Right renal cortex interstitium (tissue), 3 donors: ENCODE data around the gene DEPDC7. TPM values are rescaled to one million over a fixed set of nuclear protein-coding genes. Genes with fewer than 3 reads are reported as not detected.
"Not testable (repeated sequence)": the region's sequence is repeated elsewhere in the genome, so short reads cannot be mapped to it uniquely, and the experiment has no call there.

Source experiments
- DNase-seq, 3 donors: peaks; one replicate each; pipeline ENCODE4 v3.0.0-alpha.2; 2013; ENCODE audit warnings: low read depth in 3 of 3, low spot score in 2 of 3
- polyA plus RNA-seq, 3 donors: library from polyadenylated mRNA; unstranded; fragments of 120-200 nt; gene quantifications; one replicate each; pipeline ENCODE4 v1.2.1, GENCODE V29; 2013; ENCODE audit not compliant: insufficient read length in 3 of 3

Gene DEPDC7
- polyA plus RNA-seq = 1 to 10 TPM; 6.7 to 8.5 (median 7.4) TPM

- DNase-seq = peak in 2 of 3 donors; percentile 74 to 80
Observed at GRCh38 chr11:33015621-33016551, at the start of gene DEPDC7. TSS of gene DEPDC7 (plus strand) at chr11:33015878. CDS start at chr11:33015956, 78 bp downstream.

- no peak for DNase-seq
Observed at GRCh38 chr11:32968541-32968940, 47.1 kb upstream of the DEPDC7 start.

DNA sequence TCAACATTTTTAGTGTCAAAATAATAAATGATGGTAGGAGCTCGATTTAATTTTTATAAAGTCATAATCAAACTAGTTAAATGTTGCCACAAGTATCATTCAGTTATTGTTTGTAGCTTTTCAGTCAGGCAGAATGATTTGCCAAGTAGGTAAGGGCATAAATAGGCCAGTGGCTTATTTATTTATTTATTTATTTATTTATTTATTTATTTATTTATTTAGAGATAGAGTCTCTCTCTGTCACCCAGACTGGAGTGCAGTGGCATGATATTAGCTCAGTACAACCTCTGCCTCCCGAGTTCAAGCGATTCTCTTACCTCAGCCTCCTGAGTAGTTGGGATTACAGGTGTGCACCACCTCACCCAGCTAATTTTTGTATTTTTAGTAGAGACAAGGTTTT is 43.4 kb upstream of the DEPDC7 start:
- DNase-seq = not testable (repeated sequence)

DNA sequence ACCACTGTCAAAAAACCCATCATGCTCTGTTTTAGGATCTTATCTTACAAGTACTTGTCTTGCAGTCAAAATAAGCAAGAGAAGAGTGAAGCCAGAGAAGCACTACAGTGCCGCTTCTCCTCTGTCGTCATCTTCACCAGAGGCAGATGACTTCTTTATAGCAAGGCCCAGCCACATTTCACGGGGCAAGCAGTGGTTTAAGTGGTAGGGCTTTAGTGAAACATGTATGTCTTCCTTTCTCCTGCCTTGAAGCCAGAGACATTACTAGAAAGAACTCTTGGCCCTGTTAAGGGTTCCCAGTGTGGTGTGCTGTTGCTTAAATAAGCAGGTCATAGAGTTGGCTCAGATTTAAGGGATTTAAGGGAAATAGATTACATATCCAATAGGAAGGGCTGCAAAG is 42.9 kb upstream of the DEPDC7 start:
- DNase-seq = no peak

DNA sequence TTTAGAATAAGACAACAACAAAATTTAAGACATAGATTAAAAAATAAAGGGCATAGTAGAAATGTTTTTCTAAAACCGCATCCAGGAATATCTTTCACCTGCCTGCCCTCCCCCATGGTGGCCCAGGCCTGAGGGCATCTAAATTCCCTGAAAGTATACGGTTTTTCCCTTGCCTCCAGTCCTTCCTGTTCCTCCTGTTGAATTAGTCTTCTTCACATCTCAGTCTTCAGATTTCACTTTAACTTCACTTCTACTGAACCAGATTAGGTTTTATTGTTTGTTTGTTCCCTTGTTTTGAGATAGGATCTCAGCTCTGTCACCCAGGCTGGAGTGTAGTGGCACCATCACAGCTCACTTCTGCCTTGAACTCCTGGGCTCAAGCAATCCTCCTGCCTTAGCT is 33.1 kb upstream of the DEPDC7 start:
- DNase-seq = no peak

- no peak for DNase-seq
Observed at GRCh38 chr11:32983506-32983905, 32.2 kb upstream of the DEPDC7 start.

GRCh38 chr11:32985600-32985999 is 30.1 kb upstream of the DEPDC7 start:
- DNase-seq = no peak

DNA sequence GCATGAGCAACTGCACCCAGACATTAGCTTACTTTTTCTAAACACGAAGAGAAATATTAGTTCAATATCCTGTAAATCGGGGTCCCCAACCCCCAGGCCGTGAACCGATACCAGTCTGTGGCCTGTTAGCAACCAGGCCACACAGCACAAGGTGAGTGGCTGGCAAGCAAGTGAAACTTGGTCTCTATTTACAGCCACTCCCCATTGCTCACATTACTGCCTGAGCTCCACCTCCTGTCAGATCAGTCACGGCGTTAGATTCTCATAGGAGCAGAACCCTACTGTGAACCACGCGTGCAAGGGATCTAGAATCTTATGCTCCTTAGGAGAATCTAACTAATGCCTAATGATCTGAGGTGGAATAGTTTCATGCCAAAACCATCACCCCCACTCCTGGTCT is 27.8 kb upstream of the DEPDC7 start:
- no peak for DNase-seq

- no peak for DNase-seq
Observed at GRCh38 chr11:32990481-32990880, 25.2 kb upstream of the DEPDC7 start.

- DNase-seq = no peak
Observed at GRCh38 chr11:32991427-32991826, 24.3 kb upstream of the DEPDC7 start.

GRCh38 chr11:32991898-32992297 is 23.8 kb upstream of the DEPDC7 start:
- DNase-seq = no peak

DNA sequence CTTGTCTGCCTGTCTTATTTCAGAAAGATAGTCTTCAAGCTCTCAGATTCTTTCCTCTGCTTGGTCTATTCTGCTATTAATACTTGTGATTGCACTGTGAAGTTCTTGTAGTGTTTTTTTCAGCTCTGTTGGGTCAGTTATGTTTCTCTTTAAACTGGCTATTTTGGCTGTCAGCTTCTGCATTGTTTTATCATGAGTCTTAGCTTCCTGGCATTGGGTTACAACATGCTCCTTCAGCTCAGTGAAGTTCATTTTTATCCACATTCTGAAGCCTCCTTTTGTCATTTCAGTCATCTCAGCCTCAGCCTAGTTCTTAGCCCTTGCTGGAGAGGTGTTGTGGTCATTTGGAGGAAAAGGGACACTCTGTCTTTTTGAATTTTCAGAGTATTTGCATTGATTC is 15.5 kb upstream of the DEPDC7 start:
- no peak for DNase-seq

- no peak for DNase-seq
Observed at GRCh38 chr11:33001281-33001680, 14.4 kb upstream of the DEPDC7 start.

DNA sequence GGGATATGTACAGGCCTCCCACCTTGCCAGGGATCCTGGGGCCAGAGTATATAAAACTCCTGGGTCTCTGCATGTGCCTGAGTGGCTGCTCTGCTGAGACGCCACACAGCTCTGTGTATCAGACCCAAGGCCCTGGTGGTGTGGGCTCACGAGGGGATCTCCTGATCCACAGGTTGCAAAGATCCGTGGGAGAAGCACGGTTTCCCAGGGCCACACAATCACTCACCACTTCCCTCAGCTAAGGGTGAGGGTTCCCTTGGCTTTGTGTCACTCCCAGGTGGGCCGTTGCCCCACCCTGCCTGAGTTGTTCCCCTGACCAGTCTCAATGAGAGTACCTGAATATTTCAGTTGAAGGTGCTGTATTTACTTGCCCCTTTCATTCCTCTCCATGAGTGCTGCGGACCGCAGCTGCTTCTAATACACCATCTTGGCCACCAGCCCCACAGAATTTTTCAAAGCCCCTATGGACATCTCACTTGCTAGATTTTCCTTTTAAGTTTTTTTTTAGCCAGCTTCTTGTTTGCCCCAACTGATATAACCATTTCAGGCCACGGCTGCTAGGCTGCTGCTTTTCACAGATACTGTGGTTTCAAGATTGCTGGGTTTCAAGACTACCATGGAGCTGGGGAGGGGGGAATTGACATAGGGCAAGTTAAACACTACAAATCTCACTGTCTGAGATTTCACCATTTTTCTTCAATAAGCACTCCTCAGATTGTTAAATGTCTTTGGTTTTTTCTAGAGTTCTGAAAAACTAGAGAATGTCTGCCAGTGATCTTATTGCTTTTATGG is 13.7 kb upstream of the DEPDC7 start:
- no peak for DNase-seq

DNA sequence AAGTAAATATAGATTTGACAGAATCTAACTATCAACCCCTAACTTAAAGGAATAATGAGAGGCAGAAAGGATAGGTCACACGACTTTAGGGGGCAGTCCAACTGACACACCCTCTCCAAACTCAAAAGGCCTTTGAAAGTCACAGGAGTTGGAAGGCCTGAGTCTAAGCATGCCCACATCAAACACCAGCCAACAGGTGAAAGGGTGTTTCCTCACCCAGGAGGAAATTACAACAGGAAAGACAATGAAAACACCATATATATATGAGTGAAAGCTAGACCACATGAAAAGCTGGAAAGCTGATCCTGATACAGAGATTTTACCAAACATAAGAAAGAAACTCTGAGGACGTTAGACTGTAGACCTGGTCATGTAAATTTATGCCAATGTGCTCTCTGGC is 10.5 kb upstream of the DEPDC7 start:
- no peak for DNase-seq

GRCh38 chr11:33006010-33006409 is 9.7 kb upstream of the DEPDC7 start:
- no peak for DNase-seq

DNA sequence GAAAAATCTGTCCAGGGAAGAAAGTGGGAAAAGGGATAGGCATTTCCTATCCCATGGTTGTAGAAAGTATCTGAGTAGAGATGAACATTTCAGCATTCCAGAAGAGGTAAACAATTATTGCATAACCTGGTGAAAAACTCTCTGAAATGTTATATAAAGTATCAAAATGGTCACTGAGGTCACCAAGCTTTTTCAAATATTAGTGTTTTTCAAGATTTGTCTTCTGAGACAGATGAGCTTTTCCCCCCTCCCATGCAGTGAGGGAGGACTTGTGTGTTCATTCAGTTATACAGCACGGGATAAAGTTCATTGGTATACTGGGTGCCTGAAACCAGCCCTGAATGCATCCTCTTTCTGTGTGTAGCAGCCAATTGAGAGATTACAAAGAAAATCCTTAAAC is 1.9 kb upstream of the DEPDC7 start:
- DNase-seq = no peak

- DNase-seq = no peak
Observed at GRCh38 chr11:33016654-33017053, 976 bp downstream of the DEPDC7 start.

DNA sequence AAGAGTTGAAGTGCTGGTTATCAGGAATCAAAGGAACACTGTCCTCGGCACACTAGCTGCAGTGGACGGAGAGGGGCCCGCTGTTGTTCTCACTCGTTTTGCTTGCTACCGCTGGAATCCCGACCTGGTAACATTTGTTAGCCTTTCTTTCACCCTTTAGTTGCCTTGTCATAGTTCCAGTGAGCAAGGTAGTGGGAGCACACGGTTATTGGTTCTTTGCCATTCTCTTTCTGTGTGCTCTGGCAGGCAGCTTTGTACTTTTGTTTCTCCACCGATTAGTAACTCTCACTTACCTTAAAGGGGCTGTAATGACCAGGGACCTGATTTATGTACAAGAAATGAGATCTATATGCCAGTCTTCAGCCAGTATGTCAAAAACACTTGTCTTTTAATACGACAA is 1.8 kb downstream of the DEPDC7 start:
- DNase-seq = no peak

GRCh38 chr11:33017965-33018364 is 2.3 kb downstream of the DEPDC7 start:
- DNase-seq = no peak

DNA sequence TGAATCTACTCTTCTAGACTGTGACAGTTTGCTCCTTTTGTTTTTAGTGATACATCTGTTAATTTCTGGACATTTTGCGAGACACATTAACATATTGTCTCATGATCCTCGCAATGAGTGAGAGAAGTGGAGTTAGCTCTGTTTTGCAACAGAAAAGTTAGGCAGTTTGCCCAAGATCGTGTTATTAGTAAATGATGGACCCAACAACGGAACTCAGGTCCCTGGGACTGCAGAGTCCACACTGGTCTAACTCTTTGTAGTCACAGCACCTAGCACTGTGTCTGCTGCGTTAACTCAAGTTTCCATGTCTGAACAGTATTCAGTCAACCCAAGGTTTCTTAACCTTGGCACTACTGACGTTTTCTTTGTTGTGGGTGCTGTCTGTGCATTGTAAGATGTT is 3.2 kb downstream of the DEPDC7 start:
- DNase-seq = no peak

- DNase-seq = peak in 1 of 3 donors; percentile 33
Observed at GRCh38 chr11:33021501-33021900, 5.8 kb downstream of the DEPDC7 start.
